NCI-H187 treated with DMSO at 0.1 percent for 48 hours (cell line): ENCODE results near the gene NOL3.

Experiments
- DNase-seq: peaks from one replicate; lab custom pipeline; 2025; lab: John Stamatoyannopoulos, UW

NOL3 gene

DNA sequence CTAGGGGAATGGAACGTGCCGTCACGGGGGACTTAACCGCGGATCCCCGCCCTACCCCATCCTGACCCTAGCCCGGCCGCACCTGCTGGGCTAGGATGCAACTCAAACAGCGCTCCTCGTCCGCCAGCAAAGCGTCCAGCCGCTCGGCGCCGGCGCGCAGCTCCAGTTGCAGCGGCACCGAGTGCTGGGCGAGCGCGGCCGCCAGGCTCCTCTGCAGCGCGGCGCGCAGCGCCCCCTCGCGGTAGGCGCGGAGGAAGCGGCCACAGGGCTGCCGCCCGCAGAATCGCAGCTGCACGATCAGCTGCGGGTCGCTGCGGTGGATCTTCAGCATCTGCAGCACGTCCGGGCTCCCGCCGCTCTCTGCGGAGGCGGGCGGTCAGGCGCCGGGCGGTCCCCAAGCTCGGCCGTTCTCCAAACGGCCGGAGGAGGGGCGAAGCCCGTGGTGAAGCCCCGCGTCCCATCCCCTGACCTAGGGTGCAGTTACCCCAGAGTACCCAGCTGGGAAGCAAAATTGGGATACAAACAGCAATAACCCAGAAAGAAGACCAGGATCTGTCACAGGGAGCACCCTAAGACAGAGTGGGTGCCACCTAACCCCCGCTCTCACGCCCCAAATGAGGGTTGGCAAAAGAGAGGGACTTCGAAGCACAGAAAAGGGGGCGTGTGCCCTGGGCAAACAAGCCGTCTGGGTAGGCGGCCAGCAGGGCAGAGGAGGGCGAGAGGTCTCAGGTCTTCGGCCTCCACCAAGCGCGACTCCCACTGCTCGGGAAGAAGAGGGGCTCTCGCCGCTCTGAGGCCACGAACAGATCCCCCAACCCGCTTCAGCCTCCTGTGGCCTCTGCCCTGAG is 14.8 kb upstream of the NOL3 start:
- DNase-seq, result no peak

DNA sequence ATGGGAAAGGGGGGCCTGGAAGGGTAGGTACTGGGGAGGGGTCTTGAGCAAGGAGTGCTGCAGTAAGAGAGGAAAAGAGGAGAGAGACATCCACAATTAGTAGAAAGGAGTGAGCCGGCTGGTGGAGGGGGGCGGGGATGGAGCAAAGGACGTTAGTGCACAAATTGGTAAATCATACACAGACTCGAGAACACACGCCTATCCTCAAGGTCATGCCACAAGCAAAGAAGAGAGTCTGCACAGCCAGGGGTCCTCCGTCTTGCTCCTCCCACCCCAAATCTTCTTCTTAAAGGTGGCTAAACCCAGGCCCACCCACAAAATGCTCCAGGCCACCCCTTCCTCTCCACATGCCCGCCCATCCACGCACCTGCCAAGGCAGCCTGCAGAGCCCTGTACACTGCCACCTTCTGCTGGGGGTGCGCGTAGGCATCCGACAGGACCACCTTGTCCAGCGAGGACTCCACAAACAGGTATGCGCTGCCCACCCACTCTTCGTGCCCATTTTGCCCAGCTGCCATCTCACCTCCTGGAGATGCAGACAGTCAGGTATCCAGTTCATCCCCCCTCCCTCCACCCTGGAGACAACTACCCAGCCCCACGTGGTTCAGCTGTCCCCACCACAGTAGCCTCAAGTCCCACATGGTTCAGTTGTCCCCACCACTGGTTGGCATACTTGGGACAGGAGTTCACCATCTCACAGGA is 14.0 kb upstream of the NOL3 start:
- DNase-seq, result no peak

GRCh38 chr16:67157106-67157748 is 13.1 kb upstream of the NOL3 start:
- no peak for DNase-seq

DNA sequence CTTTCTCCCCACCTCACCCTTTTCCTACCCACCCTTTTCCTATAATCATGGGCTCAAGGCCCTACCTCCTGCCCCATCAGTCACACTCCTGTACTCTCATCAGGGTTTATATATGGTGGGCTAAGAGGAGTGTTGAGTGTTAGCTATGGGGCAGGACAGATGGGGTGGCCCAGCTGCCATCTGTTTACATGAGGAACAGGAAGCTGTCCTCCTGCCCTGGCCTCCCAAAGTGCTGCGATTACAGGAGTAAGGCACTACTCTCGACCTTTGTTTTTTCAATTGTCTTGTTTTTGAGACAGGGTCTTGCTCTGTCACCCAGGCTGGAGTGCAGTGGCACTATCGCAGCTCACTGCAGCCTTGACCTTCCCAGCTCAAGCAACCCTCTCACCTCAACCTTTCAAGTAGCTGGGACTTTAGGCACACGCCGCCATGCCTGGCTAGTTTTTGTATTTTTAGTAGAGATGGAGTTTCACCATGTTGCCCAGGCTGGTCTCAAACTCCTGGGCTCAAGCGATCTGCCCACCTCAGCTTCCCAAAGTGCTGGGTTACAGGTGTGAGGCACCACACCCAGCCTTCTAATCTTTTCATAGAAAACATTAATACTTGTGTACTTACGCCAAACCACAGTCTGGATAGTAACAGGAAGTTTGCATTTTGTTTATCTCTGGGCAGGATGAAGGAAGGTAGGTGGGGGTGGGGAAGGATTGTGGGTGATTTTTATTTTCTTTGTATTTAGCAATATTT is 12.3 kb upstream of the NOL3 start:
- no peak for DNase-seq

DNA sequence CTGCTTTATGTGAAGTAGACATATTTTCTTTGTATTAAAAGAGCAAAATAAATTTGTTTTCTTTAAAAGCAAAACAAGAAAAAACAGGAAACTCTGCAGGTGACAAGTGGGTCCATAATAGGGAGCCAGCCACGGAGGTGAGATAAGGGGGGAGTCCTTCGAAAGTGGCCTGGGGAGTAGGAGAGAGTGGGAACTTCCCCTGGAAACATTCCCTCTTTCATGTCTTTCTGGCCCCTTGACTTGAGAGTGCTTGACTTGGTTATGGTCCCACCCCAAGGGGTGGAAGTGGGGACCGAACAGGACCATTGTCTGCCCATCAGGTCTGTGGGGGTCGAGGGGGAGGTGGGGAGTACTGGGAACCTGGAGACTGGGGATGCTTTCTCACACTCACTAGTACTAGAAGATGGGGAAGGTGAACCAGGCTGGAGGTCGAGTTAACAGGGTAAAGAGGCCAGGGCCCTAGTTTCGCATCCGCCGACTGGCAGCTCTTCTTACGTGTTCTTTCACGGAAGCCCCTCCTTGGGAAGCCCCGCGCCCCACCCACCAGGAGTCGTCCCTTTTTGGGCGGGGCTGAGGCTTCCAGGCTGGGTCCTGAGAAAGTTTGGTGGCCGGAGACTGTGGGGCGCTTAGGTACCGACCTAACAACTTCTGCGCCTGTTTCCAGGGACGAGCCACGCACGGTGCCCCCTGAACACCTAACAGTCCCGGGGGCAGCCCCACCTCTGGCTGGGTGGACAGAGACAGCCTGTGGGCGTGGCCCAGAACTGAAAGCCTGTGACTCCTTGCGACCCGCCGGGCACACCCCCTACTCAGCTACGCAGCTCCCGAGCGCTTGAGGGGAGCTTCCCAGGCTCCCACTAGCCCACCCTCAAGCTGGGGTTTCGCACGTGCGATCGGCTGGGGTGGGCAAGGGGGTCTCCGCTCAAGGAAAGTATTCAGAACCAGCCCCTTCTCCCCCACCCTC is 11.4 kb upstream of the NOL3 start:
- DNase-seq, result no peak

DNA sequence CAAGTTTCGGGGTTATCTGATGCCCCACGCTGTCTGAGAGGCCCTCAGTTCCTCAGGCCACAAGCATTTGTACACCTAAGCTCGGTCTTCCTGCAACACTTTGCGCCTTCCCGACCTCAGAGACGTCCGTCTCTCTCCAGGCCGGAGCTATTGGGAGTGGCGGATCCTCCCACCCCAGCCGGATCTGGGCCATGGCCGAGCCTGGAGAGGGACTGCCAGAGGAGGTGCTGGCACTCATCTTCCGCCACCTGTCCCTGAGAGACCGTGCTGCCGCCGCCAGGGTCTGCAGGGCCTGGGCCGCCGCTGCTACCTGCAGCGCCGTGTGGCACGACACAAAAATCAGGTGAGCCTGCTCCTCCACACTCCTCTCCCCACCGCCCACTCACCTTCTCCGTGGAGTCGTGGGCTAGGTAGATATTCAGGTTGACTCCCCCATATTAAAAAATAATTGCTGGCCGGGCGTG is 8.7 kb upstream of the NOL3 start:
- no peak for DNase-seq

DNA sequence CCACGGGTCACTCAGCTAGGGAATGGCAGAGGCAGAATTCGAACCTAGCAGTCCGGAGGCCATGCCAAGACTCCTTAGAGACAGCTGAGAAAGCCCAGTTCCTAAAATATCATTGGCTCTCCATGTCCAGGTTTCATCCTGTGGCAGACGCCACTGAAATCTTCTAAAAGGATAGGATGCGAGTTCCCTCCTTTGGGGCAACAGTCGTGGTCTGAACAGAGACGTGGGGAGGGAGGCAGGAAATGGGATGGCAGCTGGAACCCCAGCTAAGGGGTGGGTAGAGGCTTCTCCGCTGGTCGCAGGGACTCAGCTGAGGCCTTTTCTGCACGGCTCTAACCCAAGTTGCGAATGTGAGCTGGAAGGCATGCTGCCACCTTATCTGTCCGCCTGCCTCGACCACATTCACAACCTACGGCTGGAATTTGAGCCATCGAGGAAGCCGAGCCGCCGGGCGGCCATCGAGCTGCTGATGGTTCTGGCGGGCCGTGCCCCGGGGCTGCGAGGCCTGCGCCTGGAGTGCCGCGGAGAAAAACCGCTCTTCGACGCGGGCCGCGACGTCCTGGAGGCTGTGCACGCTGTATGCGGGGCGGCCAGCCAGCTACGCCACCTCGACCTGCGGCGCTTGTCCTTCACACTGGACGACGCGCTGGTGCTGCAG is 7.7 kb upstream of the NOL3 start:
- DNase-seq, result no peak

DNA sequence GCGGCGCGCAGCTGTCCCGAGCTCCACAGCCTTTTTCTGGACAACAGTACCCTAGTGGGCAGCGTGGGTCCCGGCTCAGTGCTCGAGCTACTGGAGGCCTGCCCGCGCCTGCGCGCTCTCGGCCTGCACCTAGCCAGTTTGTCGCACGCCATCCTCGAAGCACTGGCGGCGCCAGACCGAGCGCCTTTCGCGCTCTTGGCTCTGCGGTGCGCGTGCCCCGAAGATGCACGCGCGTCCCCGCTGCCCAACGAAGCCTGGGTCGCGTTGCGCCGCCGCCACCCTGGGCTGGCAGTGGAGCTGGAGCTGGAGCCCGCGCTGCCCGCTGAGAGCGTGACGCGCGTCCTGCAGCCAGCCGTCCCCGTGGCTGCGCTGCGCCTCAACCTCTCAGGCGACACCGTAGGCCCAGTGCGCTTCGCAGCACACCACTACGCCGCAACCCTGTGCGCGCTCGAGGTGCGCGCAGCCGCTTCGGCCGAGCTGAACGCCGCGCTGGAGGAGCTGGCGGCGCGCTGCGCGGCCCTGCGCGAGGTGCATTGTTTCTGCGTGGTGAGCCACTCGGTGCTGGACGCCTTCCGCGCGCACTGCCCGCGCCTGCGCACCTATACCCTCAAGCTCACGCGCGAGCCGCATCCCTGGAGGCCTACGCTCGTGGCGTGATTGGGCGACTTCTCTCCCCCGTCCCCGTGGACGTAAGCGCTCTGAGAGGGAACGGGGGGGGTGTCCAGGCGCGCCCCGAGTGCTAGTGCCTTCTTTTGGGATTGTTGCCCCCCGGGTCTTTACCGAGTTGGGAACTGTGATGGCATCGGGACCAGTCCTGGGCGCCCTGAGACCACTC is 7.0 kb upstream of the NOL3 start:
- DNase-seq, result no peak

DNA sequence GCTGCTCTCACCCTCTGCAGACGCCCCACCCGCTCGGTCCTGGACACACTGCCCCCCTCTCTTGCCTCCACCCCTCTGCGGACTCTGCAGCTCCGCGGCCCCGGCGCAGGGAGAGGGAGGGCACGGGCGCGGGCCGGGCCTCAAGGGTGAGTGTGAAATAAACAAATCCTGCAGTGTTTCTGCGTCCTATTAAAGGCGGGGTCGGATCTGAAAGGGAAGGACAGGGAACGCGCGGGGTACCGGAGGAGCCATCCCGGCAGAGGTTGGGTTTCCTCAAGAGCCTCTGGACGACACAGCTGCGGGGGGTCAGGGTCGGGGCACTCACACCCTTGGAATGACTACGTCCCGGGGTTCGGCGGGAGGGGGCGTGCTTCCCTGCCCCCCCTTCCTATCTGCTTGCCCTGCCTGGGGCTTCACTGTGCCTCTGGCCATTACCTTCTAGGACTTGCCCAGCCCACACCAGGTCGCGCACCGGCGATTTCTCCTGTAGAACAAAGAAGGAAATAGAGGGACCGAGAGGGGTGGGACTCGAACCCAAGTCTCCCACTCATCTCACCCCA is 6.3 kb upstream of the NOL3 start:
- no peak for DNase-seq

- no peak for DNase-seq
Observed at GRCh38 chr16:67164599-67165061, 5.7 kb upstream of the NOL3 start, which contains the start of gene HSF4. Gene HSF4, plus strand, starts transcription at chr16:67164745. Its CDS starts 67 bp downstream, at chr16:67164812.

GRCh38 chr16:67165121-67166078 is 4.9 kb upstream of the NOL3 start:
- no peak for DNase-seq

- no peak for DNase-seq
Observed at GRCh38 chr16:67166110-67166547, 4.2 kb upstream of the NOL3 start.

GRCh38 chr16:67166598-67167168 is 3.7 kb upstream of the NOL3 start:
- DNase-seq, result no peak

- no peak for DNase-seq
Observed at GRCh38 chr16:67167588-67167987, 2.8 kb upstream of the NOL3 start.

- DNase-seq, result no peak
Observed at GRCh38 chr16:67169011-67169451, 1.3 kb upstream of the NOL3 start.

GRCh38 chr16:67169642-67170167 is 633 bp upstream of the NOL3 start:
- no peak for DNase-seq
